IPS-18a (cell line): ENCODE measurements around the gene IER2.
A peak's percentile ranks its signal among the peaks of the same experiment; 100 is the strongest.
"Not testable (repeated sequence)": the region's sequence is repeated elsewhere in the genome, so short reads cannot be mapped to it uniquely, and the experiment has no call there.

Source experiments
- H3K27ac ChIP-seq: one replicate; pipeline ENCODE4 v1.5.1; 2013; ENCODE audit warnings: low read length
- H3K27me3 ChIP-seq: one replicate; pipeline ENCODE4 v1.6.1; 2013; ENCODE audit warnings: mild to moderate bottlenecking, low read length; ENCODE audit not compliant: control insufficient read depth, insufficient read depth
- H3K36me3 ChIP-seq: one replicate; pipeline ENCODE4 v1.6.1; 2013; ENCODE audit warnings: low read depth, low read length; ENCODE audit not compliant: control insufficient read depth
- H3K4me1 ChIP-seq: one replicate; pipeline ENCODE4 v1.6.1; 2013; ENCODE audit warnings: low read depth, low read length; ENCODE audit not compliant: control insufficient read depth
- H3K4me3 ChIP-seq: one replicate; pipeline ENCODE4 v1.5.1; 2013; ENCODE audit warnings: low read length
- H3K9ac ChIP-seq: one replicate; pipeline ENCODE4 v1.6.1; 2013; ENCODE audit warnings: mild to moderate bottlenecking, low read length, moderate library complexity
- H3K9me3 ChIP-seq: one replicate; pipeline ENCODE4 v1.6.1; 2013; ENCODE audit warnings: low read depth, low read length; ENCODE audit not compliant: control insufficient read depth

Gene IER2

DNA sequence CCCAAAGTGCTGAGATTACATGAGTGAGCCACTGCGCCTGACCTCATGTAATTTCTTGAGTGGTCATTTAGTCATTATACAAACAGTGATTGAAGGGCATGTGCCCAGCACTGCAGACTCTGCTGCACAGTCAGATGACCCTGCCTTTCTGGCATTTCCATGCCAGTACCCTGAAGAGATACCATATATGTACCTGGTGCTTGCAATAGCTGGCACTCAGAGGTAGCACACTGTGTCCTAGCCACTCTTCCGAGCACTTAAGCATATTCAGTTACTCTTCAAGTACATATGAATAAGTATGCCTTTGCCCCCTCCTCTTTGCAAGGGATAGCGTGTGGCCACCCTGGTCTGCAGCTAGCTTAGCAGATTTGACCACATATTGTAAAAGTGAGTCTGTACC lies 15.6 kb upstream of the IER2 start:
- no peaks in the 10 kb centered on the region for H3K4me1 ChIP-seq
- H3K27ac ChIP-seq: no peak overlapping the region
- peaks cover 41% of the 10 kb centered on the region for H3K36me3 ChIP-seq
- H3K27me3 ChIP-seq: no peaks in the 10 kb centered on the region
- no peak overlapping the region for H3K9ac ChIP-seq
- no peaks in the 10 kb centered on the region for H3K9me3 ChIP-seq
- H3K4me3 ChIP-seq: no peak overlapping the region

DNA sequence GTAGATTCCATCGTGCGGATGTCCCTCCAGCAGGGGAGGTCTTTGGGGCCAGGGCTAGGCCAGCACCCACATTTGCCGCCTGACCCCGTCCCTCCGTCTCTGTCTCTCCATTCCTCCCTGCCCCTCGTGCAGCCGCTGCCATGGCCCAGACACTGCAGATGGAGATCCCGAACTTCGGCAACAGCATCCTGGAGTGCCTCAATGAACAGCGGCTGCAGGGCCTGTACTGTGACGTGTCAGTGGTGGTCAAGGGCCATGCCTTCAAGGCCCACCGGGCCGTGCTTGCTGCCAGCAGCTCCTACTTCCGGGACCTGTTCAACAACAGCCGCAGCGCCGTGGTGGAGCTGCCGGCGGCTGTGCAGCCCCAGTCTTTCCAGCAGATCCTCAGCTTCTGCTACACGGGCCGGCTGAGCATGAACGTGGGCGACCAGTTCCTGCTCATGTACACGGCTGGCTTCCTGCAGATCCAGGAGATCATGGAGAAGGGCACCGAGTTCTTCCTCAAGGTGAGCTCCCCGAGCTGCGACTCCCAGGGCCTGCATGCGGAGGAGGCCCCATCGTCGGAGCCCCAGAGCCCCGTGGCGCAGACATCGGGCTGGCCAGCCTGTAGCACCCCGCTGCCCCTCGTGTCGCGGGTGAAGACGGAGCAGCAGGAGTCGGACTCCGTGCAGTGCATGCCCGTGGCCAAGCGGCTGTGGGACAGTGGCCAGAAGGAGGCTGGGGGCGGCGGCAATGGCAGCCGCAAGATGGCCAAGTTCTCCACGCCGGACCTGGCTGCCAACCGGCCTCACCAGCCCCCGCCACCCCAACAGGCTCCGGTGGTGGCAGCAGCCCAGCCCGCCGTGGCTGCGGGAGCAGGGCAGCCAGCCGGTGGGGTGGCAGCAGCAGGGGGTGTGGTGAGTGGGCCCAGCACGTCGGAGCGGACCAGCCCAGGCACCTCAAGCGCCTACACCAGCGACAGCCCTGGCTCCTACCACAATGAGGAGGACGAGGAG lies 14.8 kb upstream of the IER2 start:
- Histone ChIP-seq H3K27ac (no peak overlapping the region), H3K4me3 (no peak overlapping the region), H3K36me3 (peaks cover 41% of the 10 kb centered on the region), H3K9me3 (no peaks in the 10 kb centered on the region), H3K4me1 (no peaks in the 10 kb centered on the region), H3K27me3 (no peaks in the 10 kb centered on the region), H3K9ac (no peak overlapping the region)

DNA sequence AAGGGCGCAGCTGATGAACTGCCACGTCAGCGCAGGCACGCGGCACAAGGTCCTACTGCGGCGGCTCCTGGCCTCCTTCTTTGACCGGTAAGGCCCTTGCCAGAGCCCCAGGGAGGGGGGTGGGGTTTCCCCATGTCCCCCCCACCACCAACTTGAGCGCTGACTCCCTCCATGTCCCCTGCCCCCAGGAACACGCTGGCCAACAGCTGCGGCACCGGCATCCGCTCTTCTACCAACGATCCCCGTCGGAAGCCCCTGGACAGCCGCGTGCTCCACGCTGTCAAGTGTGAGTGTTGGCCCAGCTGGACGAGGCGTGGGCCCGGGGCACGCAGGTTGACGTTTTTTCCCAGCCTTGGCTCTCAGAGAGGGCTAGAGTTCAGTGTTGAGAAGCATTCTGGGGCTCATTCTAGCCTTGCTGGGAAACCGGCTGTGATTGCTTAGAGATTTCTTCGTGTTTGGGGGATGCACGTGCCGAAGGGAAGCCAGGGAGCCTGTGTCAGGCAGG lies 12.9 kb upstream of the IER2 start:
- no peak overlapping the region for H3K9ac ChIP-seq
- no peaks in the 10 kb centered on the region for H3K27me3 ChIP-seq
- H3K27ac ChIP-seq: no peak overlapping the region
- H3K4me1 ChIP-seq: no peaks in the 10 kb centered on the region
- H3K36me3 ChIP-seq: peaks cover 41% of the 10 kb centered on the region
- H3K4me3 ChIP-seq: no peak overlapping the region
- no peaks in the 10 kb centered on the region for H3K9me3 ChIP-seq

DNA sequence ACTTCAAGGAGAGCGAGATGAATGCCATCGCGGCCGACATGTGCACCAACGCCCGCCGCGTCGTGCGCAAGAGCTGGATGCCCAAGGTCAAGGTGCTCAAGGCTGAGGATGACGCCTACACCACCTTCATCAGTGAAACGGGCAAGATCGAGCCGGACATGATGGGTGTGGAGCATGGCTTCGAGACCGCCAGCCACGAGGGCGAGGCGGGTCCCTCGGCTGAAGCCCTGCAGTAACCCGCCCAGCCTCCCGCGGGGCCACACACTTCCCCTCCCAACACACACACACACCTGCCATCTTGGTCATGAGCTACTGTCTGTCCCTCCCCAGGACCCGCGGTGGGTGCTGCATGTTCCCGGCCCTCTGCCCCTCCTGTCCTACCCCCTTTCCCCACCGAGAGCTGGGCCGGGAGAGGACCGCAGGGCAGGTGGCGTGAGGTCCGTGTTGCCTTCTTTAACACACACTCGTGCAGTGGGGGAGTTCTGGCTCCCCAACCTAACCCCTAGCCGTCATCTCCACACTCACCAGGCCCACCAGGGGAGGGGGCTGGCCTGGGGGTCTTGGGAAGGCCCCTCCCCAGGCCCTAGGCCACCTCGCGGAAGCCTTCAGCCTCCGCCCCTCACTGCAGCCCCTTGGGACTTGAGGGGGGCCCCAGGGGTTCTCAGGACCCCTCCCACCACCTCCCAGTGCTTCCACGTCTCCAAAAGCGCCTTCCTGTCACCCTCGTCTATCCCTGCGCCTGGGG lies 11.9 kb upstream of the IER2 start:
- no peaks in the 10 kb centered on the region for H3K9me3 ChIP-seq
- no peak overlapping the region for H3K4me3 ChIP-seq
- no peak overlapping the region for H3K27ac ChIP-seq
- H3K27me3 ChIP-seq: no peaks in the 10 kb centered on the region
- no peak overlapping the region for H3K9ac ChIP-seq
- H3K36me3 ChIP-seq: peaks cover 41% of the 10 kb centered on the region
- no peaks in the 10 kb centered on the region for H3K4me1 ChIP-seq

DNA sequence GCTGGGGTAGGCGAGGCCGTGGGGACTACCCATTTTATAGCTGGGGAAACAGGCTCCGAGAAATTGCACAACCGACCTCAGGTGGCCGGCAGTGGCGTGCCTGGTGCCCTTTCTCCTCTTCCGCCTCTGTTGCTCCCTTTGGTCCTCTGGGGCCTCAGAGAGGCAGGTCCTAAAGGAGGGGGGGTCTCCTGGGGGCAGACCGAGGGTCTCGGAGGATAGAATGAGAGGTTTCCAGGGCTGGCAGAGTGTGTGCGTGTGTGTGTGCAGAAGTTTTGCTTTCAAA lies 11.4 kb upstream of the IER2 start:
- peaks cover 41% of the 10 kb centered on the region for H3K36me3 ChIP-seq
- H3K9ac ChIP-seq: no peak overlapping the region
- no peaks in the 10 kb centered on the region for H3K27me3 ChIP-seq
- H3K4me3 ChIP-seq: no peak overlapping the region
- no peak overlapping the region for H3K27ac ChIP-seq
- no peaks in the 10 kb centered on the region for H3K4me1 ChIP-seq
- no peaks in the 10 kb centered on the region for H3K9me3 ChIP-seq

DNA sequence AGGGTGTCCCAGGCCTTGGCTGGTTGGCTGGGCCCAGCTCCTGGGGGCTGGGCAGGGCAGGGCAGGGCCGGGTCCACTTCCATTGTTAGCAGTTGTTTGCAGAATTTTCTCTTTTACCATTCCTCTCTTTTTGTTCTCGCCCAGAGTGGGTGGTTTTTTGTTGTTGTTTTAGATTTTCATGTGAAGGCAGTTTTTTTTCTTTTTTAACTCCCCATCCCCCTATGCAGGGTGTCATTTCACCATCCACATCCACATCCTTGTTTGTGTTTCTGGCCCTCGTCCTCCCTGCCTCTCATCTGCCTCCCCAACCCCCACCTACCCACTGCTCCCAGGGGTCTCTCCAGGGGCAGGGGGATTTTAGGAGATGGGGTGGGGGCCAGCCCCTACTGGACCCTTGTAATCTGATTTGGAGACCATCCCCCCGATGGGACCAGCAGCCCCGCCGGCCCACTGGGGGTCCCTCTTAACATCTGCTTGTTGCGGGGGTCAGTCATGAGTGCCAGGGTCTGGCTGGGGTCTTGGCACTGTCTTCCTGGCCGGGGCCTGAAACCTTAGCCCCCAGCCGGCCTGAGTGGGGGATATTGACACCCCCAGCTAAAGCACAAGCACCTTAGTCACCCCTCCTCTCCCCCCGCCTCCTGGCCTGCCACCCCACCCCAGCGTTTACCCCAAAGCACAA lies 10.4 kb upstream of the IER2 start:
- no peaks in the 10 kb centered on the region for H3K27me3 ChIP-seq
- H3K27ac ChIP-seq: no peak overlapping the region
- H3K9ac ChIP-seq: no peak overlapping the region
- no peaks in the 10 kb centered on the region for H3K9me3 ChIP-seq
- H3K4me1 ChIP-seq: no peaks in the 10 kb centered on the region
- no peak overlapping the region for H3K4me3 ChIP-seq
- H3K36me3 ChIP-seq: peaks cover 43% of the 10 kb centered on the region

DNA sequence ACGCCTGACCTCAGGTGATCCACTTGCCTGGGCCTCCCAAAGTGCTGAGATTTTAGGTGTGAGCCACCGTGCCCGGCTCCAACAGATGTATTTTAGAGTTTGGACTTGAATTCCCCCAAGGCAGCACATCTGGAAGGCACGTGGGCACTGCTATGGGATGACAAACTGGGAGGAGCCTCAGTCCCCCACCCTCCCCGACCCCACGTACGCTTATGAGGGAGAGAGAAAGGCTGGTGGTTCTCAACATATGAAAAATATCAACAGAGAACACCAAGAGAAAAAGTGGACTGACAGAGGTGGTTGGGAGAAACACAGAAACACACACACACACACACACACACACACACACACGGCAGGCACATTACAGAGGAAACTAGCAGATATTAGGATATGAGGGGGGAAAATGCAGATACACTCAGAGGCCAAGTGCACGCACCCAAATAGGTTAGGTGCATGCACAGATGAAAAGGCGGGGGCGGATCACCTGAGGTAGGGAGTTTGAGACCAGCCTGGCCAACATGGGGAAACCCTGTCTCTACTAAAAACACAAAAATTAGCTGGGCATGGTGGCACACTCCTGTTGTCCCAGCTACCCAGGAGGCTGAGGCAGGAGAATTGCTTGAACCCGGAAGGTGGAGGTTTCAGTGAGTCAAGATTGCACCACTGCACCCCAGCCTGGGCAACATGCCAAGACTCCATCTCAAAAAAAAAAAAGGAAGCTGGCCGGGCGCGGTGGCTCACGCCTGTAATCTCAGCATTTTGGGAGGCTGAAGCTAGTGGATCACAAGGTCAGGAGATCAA lies 3.2 kb upstream of the IER2 start:
- H3K9me3 ChIP-seq: no peaks in the 10 kb centered on the region
- H3K27me3 ChIP-seq: no peaks in the 10 kb centered on the region
- H3K27ac ChIP-seq: no peak overlapping the region
- peaks cover 3% of the 10 kb centered on the region for H3K36me3 ChIP-seq
- H3K4me3 ChIP-seq: no peak overlapping the region
- H3K4me1 ChIP-seq: no peaks in the 10 kb centered on the region
- no peak overlapping the region for H3K9ac ChIP-seq

DNA sequence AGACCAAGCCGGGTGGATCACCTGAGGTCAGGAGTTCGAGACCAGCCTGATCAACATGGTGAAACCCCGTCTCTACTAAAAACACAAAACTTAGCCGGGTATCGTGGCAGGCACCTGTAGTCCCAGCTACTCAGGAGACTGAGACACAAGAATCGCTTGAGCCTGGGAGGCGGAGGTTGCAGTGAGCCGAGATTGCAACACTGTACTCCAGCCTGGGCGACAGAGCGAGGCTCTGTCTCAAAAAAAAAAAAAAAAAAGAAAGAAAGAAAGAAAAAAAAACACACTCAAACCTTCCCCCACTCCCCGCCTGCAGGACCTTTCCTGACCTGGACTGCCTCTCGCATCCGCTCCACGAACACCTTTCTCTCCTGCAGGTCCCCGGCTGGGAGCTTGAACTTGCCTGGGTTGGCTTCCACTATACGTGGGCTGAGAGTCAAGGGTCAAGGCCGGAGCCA lies 1.0 kb upstream of the IER2 start:
- H3K9me3 ChIP-seq, H3K27ac ChIP-seq, H3K4me1 ChIP-seq, H3K36me3 ChIP-seq, H3K27me3 ChIP-seq: not testable (repeated sequence)
- Histone ChIP-seq H3K9ac (peak overlapping the region; percentile 81), H3K4me3 (peak overlapping the region; percentile 83)

DNA sequence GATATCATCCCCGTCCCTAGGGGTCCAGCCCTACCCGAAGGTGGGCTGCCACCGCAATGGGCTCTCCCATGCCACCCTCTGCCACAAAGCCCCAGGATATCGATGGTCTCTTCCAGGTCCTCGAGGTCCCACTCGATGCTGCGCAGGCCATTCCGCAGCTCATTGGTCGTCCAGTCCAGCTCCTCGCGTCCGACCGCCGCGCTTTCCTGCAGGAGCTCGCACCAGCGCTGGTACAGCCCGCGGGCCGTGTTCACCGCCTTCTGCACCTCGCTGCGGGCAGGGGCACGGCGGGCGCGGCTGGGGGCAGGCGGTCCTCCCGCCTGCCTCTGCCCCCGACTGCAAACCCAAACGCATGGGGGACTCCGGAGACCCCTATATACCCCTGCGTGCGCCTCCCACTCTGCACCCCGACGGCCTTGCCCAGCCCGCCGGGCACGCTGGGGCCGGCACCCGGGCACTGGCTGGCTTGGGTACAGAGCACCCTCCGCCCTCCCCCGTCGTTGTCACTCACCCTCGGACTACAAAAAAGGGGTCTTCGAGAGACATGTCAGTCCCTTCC lies 504 bp upstream of the IER2 start:
- H3K9ac ChIP-seq: peak overlapping the region; percentile 81
- H3K4me1 ChIP-seq: no peaks in the 10 kb centered on the region
- no peaks in the 10 kb centered on the region for H3K27me3 ChIP-seq
- H3K9me3 ChIP-seq: no peaks in the 10 kb centered on the region
- peak overlapping the region; percentile 83 for H3K4me3 ChIP-seq
- no peaks in the 10 kb centered on the region for H3K36me3 ChIP-seq
- no peak overlapping the region for H3K27ac ChIP-seq

DNA sequence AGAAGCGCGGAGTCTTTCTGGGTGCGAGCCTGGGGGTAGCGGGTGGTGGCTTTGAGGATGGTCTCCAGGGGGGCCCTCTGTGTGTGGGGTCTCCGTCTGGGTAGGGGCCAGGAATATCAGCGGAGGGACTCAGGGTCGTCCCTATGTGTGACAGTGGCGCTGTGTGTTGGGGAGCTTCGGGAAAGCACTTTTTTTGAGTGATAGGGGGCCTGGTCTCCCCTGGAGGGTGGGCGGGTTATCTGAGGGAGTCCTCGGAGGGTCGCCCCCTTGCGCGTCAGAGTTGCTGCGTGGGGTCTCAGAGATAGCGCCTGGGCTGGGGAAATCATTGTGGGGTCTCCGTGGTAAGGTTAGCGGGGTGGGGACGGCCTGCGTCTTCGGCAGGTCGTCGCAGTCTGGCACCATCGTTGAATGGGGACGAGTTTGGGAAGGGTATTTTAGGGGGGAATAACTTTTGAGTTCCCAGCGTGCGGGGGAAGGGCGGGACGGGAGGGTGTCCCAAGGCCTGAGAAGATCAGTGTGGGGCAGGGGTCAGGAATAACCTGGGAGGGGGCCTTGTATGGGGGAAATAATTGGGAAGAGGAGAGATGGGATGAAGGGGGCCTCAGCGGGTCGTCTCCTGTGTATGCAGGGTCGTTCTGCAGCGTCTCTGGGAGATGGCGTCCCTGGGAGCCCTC lies 857 bp downstream of the IER2 start:
- peaks cover 1% of the 10 kb centered on the region for H3K4me1 ChIP-seq
- peak overlapping the region; percentile 83 for H3K4me3 ChIP-seq
- no peaks in the 10 kb centered on the region for H3K27me3 ChIP-seq
- H3K36me3 ChIP-seq: no peaks in the 10 kb centered on the region
- H3K27ac ChIP-seq: peak overlapping the region; percentile 28
- peak overlapping the region; percentile 81 for H3K9ac ChIP-seq
- no peaks in the 10 kb centered on the region for H3K9me3 ChIP-seq
